Kidney epithelial cell (primary cell): ENCODE results near the gene NUMBL. TPM values are rescaled to one million over a fixed set of nuclear protein-coding genes. Genes with fewer than 3 reads are reported as not detected.

Experiments used
- DNase-seq: peaks from one replicate; pipeline ENCODE4 v3.0.0-alpha.2; 2010; ENCODE audit warnings: low read depth
- H3K27me3 ChIP-seq: 2 replicates; pipeline ENCODE4 v1.6.0; 2011; ENCODE audit warnings: low read length; ENCODE audit not compliant: control insufficient read depth, insufficient read depth
- H3K36me3 ChIP-seq: 2 replicates; pipeline ENCODE4 v1.5.1; 2011; ENCODE audit warnings: low read length; ENCODE audit not compliant: control insufficient read depth, insufficient read depth
- H3K4me3 ChIP-seq: 2 replicates; pipeline ENCODE4 v1.5.1; 2011; ENCODE audit warnings: low read depth, mild to moderate bottlenecking, control low read depth, low read length
- CTCF ChIP-seq: IDR thresholded peaks from 2 replicates; pipeline ENCODE4 v1.5.1; 2011; ENCODE audit warnings: mild to moderate bottlenecking, moderate library complexity, low read length, control low read depth, inconsistent platforms; ENCODE audit not compliant: insufficient read depth, poor library complexity, severe bottlenecking
- total RNA-seq: library from RNA; depleted of rRNA; stranded (reverse); fragments of >200 nt; gene quantifications from 2 replicates; pipeline ENCODE4 v1.2.3, GENCODE V29; 2015

The NUMBL gene
- total RNA-seq, 1 donor from 2014 or later: 20.0 TPM

- no peak for DNase-seq
- Histone ChIP-seq H3K36me3 (peaks cover 2% of the 10 kb centered on the region), H3K4me3 (no peak overlapping the region), H3K27me3 (no peaks in the 10 kb centered on the region)
- no peak for TF ChIP-seq CTCF
These were observed 13.3 kb downstream of the NUMBL start for GRCh38 chr19:40677156-40677555.

- no peaks in the 10 kb centered on the region for H3K27me3 ChIP-seq
- DNase-seq: no peak
- H3K4me3 ChIP-seq: no peak overlapping the region
- TF ChIP-seq CTCF: no peak
- peaks cover 5% of the 10 kb centered on the region for H3K36me3 ChIP-seq
These were observed 16.2 kb downstream of the NUMBL start for GRCh38 chr19:40674291-40674690.

GRCh38 chr19:40673397-40673796 is 17.1 kb downstream of the NUMBL start:
- H3K36me3 ChIP-seq: peaks cover 6% of the 10 kb centered on the region
- DNase-seq: no peak

GRCh38 chr19:40672573-40673299 is 17.7 kb downstream of the NUMBL start:
- H3K27me3 ChIP-seq: no peaks in the 10 kb centered on the region
- TF ChIP-seq CTCF: no peak
- H3K4me3 ChIP-seq: no peak overlapping the region
- no peak for DNase-seq
- H3K36me3 ChIP-seq: peaks cover 6% of the 10 kb centered on the region

More at GRCh38 chr19:40673397-40673796, 17.1 kb downstream of the NUMBL start:
- H3K4me3 ChIP-seq: no peak overlapping the region
- TF ChIP-seq CTCF: no peak
- H3K27me3 ChIP-seq: no peaks in the 10 kb centered on the region

- peaks cover 6% of the 10 kb centered on the region for H3K36me3 ChIP-seq
- H3K27me3 ChIP-seq: no peaks in the 10 kb centered on the region
- TF ChIP-seq CTCF: no peak
- DNase-seq: no peak
- no peak overlapping the region for H3K4me3 ChIP-seq
These were observed 18.4 kb downstream of the NUMBL start for GRCh38 chr19:40672038-40672437.

- no peaks in the 10 kb centered on the region for H3K27me3 ChIP-seq
- H3K36me3 ChIP-seq: peaks cover 6% of the 10 kb centered on the region
- H3K4me3 ChIP-seq: no peak overlapping the region
- no peak for DNase-seq
- TF ChIP-seq CTCF: no peak
These were observed 19.0 kb downstream of the NUMBL start for GRCh38 chr19:40671404-40671803.
